ENCODE data around the gene LTC4S.
"Not testable (repeated sequence)": the region's sequence is repeated elsewhere in the genome, so short reads cannot be mapped to it uniquely, and the experiment has no call there.

LTC4S gene

DNA sequence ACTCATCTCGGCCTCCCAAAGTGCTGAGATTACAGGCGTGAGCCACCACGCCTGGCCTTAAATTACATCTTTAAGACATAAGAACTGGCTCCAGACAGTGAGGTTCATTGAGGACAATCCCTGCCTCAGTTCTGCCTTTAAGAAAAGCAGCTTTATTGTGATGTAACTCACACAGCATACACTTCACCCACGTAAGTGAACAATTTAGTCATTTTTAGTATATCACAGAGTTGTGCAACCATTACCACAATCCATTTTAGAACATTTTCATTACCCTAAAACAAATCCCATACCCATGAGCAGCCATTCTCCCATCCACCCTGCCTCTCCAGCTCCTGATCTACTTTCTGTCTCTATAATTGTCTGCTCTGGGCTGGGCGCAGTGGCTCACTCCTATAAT lies 24.0 kb upstream of the LTC4S start:
- DNase-seq (ENCODE audit: low spot score): no peak

DNA sequence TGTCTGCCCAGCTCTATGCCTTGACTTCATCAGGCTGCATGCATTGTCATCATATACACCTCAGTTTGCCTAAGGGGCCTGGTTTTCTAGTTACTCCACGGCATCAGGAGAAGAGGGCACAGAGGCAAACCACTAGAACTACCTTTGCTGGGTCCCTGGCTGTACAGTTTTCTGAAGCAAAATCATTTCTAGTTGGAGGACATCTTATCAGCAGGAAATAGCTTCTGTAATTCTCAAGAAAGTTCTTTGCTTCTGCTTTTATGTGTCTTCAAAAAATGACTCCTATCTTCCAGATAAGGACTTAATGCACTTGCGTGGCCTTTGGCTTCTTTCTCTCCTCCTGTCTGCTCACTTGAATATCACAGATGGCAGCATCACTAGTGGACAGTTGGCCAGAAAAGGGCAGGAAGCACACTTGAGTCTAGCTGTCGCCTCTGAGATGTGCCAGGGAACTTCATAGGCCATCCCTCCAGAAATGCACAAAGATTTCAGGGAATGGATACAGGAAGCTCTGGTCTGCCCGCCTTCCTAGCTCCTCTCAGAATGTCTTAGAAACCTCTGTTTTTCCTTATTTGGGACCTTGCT lies 22.4 kb upstream of the LTC4S start:
- no peak for DNase-seq (ENCODE audit: low spot score)

DNA sequence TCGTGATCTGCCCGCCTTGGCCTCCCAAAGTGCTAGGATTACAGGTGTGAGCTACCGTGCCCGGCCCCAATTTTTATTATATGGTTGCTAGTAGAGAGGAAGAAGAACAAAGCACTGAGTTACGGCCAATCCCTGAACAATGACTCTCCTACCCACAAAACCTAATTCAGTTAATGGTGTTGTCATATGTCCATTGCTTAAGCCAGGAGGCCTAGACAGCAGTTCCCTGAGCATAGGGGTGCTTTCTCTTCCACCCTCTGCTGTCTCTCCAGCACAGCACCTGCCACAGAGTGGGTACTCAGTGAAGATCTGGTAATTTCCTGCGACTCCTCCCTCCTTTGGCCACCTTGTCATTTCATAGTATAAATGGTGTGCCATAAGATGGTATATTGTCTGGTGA lies 21.4 kb upstream of the LTC4S start:
- no peak for DNase-seq (ENCODE audit: low spot score)

DNA sequence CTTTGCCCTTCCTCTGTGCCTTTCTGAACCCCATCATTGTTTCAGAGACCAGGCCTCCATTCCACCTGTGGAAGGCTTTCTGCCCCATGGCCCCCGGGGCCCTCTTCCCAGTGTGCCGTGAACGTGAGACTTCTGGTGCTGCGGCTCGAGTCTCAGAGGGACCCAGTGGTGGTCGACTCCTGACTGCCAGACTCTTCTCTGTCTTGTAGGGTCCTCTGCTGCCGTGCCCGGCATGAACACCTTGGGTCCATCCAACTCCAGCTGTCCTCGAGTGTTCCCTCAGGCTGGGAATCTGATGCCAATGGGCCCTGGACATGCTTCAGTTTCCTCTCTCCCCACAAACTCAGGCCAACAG lies 20.1 kb upstream of the LTC4S start:
- no peak for DNase-seq (ENCODE audit: low spot score)

DNA sequence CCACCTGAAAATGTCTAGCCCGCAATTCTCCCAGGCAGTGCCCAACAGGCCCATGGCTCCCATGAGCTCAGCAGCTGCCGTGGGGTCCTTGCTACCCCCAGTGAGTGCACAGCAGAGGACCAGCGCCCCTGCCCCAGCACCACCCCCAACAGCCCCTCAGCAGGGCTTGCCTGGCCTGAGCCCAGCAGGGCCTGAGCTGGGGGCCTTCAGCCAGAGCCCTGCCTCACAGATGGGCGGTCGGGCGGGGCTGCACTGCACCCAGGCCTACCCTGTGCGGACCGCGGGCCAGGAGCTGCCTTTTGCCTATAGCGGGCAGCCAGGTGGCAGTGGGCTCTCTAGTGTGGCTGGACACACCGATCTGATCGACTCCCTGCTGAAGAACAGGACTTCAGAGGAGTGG lies 19.3 kb upstream of the LTC4S start:
- no peak for DNase-seq (ENCODE audit: low spot score)

DNA sequence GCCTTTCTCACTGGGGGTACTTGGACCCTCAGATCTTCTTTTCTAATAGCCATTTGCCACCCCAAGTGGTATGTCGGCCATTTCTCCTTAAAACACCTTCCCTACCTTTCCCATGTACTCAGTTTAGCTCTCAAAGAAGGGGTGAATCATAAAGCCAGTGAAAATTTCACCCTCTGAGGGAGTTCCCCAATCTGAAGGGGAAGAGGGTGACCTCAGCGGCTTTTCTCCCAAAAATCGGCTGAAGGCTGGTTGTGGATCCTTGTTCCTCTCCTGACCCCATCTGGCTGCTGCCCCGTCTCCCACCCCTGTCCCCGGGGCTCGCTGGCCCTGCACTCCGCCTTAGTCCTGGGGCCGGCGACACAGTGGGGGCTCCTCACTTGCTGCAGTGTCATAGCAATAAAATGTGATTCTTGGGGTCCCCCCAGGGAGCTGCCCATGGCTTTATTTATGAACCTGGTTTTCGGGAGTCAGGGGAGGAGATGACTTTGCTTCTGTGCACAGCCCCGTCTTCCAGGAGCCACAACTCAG lies 17.3 kb upstream of the LTC4S start:
- DNase-seq (ENCODE audit: low spot score): no peak

DNA sequence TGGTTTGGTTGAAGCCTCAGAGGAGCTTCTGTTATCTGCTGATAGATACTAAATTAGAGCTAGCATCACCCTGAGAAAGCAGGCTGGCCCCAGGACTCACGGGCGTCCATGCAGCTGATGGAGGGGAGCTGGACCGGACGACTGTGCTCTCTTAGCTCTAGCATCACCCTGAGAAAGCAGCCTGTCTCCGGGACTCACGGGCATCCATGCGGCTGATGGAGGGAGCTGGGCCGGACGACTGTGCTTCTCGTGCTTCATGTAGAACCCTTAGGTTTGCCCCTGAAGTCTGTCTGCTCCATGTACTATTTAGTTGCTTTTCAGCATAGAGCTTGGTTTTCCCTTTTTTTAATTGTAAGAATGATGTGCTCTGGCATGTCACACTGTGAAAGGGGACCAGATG lies 16.3 kb upstream of the LTC4S start:
- DNase-seq (ENCODE audit: low spot score): no peak

DNA sequence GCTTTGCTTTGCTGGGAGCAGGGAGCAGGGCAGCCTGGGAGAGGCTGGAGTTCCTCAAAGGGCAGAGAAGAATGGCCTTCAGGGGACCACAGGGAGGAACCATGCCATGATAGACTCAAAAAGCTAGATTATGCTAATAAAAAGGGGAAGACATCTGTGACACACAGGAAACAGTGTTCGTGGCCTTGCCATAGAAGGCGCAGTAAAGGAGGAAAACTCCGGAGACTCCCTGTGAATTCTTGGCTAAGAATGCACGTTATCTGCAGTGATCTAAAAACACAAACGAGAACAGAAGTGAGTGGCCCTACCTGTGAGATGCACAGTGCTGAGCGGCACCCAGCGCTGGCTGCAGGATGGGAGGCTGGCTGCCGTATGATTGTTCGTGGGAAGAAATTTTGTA lies 15.9 kb upstream of the LTC4S start:
- DNase-seq (ENCODE audit: low spot score): no peak

DNA sequence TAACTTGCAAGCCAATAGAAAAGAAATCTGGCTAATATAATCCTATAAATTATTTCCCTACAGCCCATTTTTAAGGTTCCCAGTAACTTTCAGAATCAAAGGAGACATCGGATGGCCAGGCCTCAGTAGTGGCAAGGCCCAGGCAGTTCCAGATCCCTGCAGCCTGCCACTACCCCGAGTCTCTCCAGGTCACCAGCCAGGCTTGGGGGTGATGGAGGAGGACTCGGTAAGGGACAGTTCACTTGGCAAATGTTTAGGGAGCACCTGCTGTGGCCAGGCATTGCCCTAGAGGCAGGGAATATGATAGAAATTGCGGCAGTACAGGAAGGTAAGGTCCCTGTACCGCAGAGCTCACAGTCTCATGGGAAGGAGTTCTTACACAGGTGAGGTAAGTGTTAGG lies 15.2 kb upstream of the LTC4S start:
- DNase-seq (ENCODE audit: low spot score): no peak

DNA sequence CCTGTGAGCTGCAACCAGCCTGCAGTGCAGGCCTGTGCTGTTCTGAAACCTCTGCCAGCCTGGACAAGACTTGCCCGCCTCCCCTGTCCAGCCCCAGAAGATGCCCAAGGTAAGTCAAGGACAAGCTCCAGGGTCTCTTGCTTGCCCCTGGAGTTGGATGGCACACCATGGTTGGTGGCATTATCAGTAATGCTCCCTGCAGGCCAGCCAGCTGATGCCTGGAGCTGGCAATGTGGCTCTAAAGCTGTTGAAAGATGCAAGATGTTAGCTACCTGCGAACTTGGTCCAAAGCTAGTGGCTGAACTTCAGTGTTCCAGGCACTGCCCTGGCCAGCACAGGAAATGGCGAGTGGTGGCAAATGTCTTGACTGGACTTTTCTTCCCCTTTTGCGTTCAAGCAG lies 14.0 kb upstream of the LTC4S start:
- no peak for DNase-seq (ENCODE audit: low spot score)

DNA sequence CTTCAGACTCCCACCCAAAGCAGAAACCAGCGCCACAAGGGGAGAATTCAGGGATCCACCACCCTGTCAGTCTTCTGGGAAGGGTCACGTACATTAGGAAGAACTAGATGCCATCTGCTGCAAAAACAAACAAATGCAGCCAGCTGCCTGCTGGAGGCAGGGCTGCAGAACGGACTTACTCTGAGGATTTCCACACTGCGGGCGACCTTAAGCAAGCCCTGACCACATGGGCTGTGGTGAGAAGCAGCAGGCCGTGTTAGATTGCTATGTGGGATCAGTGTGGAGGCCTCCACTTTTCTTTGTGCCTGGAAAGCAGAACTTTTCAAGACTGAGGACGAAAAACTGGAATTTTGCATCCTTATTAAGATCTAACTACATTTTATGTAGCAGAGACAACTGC lies 13.4 kb upstream of the LTC4S start:
- DNase-seq (ENCODE audit: low spot score): no peak

DNA sequence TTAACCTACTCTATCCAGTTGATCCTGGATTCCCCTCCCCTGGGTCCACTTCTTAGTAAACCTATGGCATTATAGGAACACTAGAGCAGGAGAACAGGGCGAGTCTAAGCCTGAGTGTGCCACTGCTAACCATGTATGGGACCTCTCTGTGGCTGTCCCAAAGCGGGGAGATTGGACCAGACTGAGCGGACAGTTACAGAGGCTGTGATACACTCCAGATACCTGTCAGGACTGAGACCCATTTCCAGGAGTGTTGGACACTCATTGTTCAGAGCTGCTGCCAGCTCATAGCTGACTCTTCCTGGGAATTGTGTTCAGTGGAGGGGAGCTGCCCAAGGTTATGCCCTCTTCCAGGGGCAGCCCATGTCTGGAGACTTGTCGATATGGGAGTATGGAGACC lies 11.9 kb upstream of the LTC4S start:
- DNase-seq (ENCODE audit: low spot score): no peak

DNA sequence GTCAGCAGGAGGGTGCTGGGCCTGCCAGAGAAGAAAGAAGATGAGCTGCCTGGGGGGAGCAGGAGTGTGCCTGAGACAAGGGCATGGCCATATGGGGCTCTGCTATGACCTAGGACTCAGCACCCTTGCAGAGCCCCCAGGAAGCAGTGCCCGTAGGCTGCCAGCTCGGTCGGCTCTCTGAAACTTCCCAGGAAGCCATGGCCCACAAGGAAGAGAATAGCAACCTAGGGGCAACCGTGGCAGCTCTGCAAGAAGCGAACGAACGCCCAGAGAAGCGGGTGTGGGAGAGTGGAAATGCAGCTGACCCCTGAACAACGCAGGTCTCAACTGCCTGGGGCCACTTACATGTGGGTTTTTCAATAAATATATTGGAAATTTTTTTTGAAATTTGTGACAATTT lies 10.7 kb upstream of the LTC4S start:
- DNase-seq (ENCODE audit: low spot score): no peak

DNA sequence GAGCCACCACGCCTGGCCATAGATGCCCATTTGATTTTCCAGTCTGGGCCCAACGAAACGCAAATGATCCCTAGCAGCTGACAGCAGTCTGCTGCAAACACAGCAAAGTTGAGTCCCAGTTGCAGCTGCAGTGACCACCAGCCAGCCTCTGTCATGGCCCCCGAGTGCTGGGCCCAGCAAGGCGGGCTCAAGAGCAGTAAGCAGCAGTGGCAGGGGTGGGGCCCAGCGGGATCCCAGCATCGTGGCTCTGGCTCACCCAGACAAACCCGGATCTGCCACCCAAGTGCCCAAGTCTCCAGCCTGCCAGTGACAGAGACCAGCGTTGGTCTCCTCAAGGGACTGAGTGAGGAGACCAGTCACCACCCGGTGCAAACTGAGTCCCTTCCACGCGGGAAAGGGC lies 6.9 kb upstream of the LTC4S start:
- DNase-seq (ENCODE audit: low spot score): no peak

DNA sequence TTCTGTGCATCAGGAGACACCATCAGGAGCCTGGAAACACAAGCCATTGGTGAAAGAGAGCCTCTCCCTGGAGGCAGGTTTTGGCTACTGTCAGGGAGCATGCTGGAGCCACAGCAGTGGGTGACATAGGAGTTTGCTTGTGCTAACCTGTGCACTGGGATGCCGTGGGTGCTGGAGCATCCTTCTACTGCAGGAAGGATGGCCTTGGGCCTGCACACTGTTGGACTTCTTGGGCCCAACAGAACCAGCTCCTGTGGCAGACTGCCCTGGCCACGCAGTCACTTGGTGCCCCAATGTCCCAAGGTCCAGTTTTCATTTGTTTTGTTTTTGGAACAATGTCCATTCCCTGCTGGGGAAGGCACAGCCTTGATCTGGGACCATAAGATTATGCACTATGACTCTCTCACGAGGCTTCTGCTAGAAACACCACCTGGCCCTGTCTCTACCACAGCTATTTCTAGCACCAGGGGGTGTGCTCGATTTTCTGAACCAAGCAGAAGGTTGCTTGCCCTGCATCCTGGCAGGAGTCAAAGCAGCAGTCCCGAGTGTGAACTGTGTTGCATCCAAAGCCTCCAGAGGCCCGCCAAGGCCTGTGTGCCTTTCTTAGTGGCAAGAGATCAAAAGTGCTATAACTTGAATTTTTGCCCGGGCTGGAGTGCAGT lies 5.5 kb upstream of the LTC4S start:
- DNase-seq (ENCODE audit: low spot score): no peak

DNA sequence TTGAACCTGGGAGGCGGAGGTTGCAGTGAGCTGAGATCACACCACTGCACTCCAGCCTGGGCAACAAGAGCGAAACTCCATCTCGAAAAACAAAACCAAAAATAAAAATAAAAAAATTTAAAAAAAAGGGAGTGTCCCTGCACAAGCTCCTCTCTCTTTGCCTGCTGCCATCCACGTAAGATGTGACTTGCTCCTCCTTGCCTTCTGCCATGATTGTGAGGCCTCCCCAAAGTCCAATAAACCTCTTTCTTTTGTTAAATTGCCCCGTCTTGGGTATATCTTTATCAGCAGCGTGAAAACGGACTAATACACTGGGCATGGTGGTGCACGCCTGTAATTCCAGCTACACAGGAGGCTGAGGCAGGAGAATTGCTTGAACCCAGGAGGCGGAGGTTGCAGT lies 4.5 kb upstream of the LTC4S start:
- DNase-seq (ENCODE audit: low spot score): not testable (repeated sequence)

DNA sequence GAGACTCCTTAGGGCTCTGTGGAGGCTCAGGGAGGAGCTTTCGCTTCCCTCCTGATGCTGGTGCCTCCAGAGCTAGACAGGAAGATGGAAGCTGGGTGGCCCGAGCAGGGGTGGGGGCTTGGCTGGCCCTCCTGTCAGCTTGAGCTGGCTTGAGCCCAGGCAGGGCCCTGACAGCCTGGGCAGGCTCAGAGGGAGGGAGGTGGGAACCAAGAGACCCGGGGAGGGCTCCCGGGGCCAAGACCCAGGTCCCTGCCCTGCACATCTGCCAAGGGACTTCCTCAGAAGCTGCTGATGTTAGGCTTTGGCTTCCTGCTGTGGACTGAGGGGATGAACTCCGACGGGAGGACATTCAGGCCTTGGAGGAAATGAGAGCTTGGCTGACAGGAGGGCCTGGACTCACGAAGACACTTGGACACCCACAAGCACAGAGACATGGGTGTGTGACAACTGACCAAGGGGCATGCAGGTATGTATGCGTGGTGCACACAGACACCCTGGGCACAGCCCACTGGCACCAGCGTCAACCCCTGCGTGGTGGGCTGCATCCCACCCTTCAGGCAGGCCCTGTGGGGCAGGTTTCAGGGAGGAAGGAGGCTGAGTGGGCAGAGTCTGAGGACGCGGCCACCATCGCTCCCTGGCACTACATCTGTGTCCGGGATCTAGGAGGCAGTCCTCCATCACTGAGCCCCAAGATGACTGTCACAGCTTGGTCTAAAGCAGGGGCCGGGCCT lies 1.7 kb upstream of the LTC4S start:
- DNase-seq (ENCODE audit: low spot score): no peak

DNA sequence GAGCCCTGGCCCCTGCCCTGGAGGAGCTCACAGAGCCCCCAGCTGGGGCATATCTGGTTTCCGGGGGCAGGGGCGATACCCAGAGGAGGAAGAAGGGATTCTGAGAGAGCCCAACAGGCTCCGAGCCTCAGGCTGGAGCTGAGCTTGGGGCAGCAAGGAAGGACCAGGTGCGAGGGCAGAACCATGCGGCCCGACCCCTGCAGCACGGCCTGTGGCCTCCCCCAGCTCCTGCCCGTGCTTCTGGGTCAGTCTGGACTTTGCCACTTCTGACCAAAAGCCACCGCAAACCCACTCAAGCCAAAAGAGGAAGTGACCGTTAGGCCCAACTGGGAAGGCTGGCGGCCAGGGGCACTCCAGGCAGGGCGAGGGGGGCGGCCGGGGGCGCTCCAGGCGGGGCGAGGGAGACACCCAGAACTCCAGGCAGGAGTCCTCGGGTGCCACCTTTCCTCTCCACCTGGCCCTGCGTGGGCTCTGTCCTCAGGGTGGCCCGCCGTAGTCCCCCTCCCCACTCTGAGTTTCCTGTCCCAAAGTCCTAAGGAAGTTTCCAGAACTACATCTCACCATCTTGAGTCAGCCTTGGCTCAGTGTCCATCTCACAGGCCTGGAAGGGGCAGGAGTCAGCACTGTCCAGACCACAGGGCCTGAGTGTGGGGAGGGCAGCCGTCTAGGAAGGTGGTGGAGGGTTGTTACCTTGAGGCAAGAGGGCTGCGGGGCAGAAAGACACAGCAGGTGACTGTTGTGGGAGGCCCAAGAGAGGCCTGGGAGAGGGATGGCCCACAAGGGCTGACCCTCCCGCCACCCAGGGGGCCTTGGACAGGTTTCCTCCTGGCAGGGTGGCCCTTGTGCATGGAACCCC lies 946 bp upstream of the LTC4S start:
- DNase-seq (ENCODE audit: low spot score): no peak

DNA sequence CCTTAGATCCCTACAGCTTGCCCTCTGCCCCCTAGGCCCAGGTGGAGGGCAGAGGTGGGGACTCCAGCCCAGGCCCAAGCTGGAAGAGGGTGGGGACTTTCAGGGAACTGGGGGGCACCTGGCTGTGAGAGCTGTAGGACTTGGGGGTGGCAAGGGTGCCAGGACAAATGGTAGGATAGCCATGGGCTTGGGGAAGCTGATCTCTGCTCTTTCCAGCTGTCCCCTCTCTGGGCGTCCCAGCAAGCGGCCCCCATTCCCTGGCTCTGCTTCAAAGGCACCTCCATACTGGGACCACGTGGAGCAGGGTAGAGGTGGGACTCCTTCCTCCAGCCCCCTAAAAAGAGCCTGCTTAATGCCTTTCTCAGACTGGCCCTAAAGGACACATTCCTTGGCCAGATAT lies 385 bp downstream of the LTC4S start:
- no peak for DNase-seq (ENCODE audit: low spot score)

DNA sequence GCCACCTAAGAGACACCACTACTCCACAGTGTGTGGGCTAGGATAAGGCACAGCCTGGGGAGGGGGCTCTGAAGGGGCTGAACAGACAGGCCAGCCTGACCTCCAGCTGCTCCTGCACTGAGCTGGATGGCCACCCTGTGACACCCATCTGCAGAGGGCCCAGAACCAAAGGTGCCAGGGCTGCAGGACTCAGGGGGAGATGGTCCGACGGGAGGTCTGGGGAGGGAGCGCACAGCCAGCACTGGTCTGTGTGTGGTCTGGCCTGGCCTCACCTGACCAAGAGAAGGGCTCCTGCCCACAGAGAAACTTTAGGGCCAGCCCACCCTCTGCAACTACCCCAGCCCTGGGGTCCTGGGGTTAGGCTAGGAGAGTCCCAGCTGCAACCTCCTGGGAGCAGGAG lies 789 bp downstream of the LTC4S start:
- no peak for DNase-seq (ENCODE audit: low spot score)

DNA sequence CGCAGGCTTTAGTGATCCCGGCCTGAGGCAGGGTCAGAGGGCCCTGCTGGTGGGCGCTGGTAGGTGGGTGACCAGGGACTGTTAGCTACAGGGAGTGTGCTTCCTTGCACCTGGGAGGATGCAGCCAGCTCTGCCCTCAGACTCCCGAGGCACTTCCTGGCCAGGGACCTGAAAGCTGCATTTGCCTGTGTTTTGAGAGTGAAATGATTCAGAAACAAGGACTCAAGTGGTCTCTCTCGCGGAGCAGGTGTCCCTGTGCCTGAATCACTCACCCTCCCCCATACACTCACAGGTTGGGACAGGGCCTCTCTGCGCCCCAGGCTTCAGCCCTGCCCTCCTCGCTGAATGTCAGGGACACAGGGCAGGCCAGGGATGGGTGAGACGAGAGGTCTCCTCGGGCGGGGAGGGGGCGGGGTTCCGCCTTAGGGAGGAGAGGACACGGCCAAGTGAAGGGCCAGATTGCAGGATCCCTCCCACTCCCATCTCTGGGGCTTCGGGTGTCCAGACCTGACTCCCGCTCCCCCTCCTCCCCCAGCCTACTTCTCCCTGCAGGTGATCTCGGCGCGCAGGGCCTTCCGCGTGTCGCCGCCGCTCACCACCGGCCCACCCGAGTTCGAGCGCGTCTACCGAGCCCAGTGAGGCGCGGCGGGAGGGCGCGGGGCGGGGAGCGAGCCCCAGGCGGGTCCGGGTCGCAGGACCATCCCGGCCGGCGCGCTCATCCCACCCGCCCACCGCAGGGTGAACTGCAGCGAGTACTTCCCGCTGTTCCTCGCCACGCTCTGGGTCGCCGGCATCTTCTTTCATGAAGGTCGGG lies 1.5 kb downstream of the LTC4S start:
- no peak for DNase-seq (ENCODE audit: low spot score)
